Stimulated activated CD8-positive, alpha-beta memory T cell treated with anti-CD3 and anti-CD28 coated beads, Interleukin-7, amount 100 ng/mL, for 24 hours (primary cell): ENCODE data around the gene PLIN5.

Experiments
- DNase-seq: peaks from one replicate; pipeline ENCODE4 v3.0.0-alpha.2; 2020; ENCODE audit warnings: low read depth

The PLIN5 gene

GRCh38 chr19:4505570-4506448 is 29.2 kb downstream of the PLIN5 start:
- no peak for DNase-seq

- DNase-seq: no peak
Measured at GRCh38 chr19:4504891-4505569, 30.0 kb downstream of the PLIN5 start.

- DNase-seq: no peak
Measured at GRCh38 chr19:4504297-4504701, 30.7 kb downstream of the PLIN5 start.

- no peak for DNase-seq
Measured at GRCh38 chr19:4503825-4504170, 31.2 kb downstream of the PLIN5 start.

- no peak for DNase-seq
Measured at GRCh38 chr19:4503132-4503824, 31.7 kb downstream of the PLIN5 start.

- no peak for DNase-seq
Measured at GRCh38 chr19:4502282-4503131, 32.5 kb downstream of the PLIN5 start.

GRCh38 chr19:4501691-4502090 is 33.3 kb downstream of the PLIN5 start:
- no peak for DNase-seq

GRCh38 chr19:4500841-4501591 is 34.0 kb downstream of the PLIN5 start:
- no peak for DNase-seq

GRCh38 chr19:4499855-4500254 is 35.2 kb downstream of the PLIN5 start:
- DNase-seq: no peak

GRCh38 chr19:4499318-4499717 is 35.7 kb downstream of the PLIN5 start:
- no peak for DNase-seq

GRCh38 chr19:4498694-4499093 is 36.3 kb downstream of the PLIN5 start:
- DNase-seq: no peak

- no peak for DNase-seq
Measured at GRCh38 chr19:4497770-4498389, 37.1 kb downstream of the PLIN5 start.

- no peak for DNase-seq
Measured at GRCh38 chr19:4496304-4496703, 38.7 kb downstream of the PLIN5 start.

GRCh38 chr19:4495471-4495870 is 39.6 kb downstream of the PLIN5 start:
- DNase-seq: no peak

GRCh38 chr19:4494691-4495064 is 40.3 kb downstream of the PLIN5 start:
- no peak for DNase-seq

GRCh38 chr19:4493929-4494690 is 40.9 kb downstream of the PLIN5 start:
- DNase-seq: no peak

- no peak for DNase-seq
Measured at GRCh38 chr19:4493104-4493928, 41.7 kb downstream of the PLIN5 start.

GRCh38 chr19:4492337-4493103 is 42.5 kb downstream of the PLIN5 start:
- DNase-seq: no peak
